IMR-90 (cell line): ENCODE data around the gene PCCA. TPM values are rescaled to one million over a fixed set of nuclear protein-coding genes. Genes with fewer than 3 reads are reported as not detected.

Experiments used
- ATAC-seq: fragments of 200-7000 bp; cut with Tn5 transposase; 2 replicates; pipeline ENCODE4 v1.9.1; 2020; ENCODE audit warnings: low read depth, mild to moderate bottlenecking, moderate library complexity
- BruUV-seq: library from RNA; stranded (reverse); fragments of 400-500 nt; replicated peaks from 2 replicates; lab custom pipeline; 2021; lab: Mats Ljungman, UMichigan
- CTCF ChIA-PET: fragments of 300-600 bp; formaldehyde crosslinking; extraction: SDS; loops from one replicate; lab custom pipeline; 2021; ENCODE audit warnings: antibody characterized with exemption; lab: Yijun Ruan, JAX
- POLR2A ChIA-PET: fragments of 300-600 bp; sonication (Branson Sonifier 250); formaldehyde crosslinking; loops from one replicate; lab custom pipeline; 2022; ENCODE audit warnings: antibody characterized with exemption; ENCODE audit not compliant: unreplicated experiment; lab: Charles Lee
- DNase-seq: peaks from one replicate; pipeline ENCODE4 v3.0.0; 2013
- H2AFZ ChIP-seq: replicated peaks from 2 replicates; pipeline ENCODE3; 2013; ENCODE audit warnings: low read length, mild to moderate bottlenecking; ENCODE audit not compliant: poor library complexity
- H2AK5ac ChIP-seq: 2 replicates; pipeline ENCODE4 v1.6.1; 2013; ENCODE audit warnings: low read depth, low read length, inconsistent platforms
- H2AK9ac ChIP-seq: replicated peaks from 2 replicates; pipeline ENCODE3; 2013; ENCODE audit warnings: mild to moderate bottlenecking, low read depth, low read length, moderate library complexity; ENCODE audit not compliant: poor library complexity
- H2BK120ac ChIP-seq: 2 replicates; pipeline ENCODE4 v1.6.1; 2013; ENCODE audit warnings: low read depth, low read length, inconsistent platforms
- H2BK15ac ChIP-seq: 3 replicates; pipeline ENCODE4 v1.6.1; 2013; ENCODE audit warnings: low read depth, low read length, inconsistent platforms
- H2BK20ac ChIP-seq: 2 replicates; pipeline ENCODE4 v1.6.1; 2013; ENCODE audit warnings: low read depth, mild to moderate bottlenecking, inconsistent platforms, low read length, moderate library complexity
- H2BK5ac ChIP-seq: 2 replicates; pipeline ENCODE4 v1.6.1; 2013; ENCODE audit warnings: mild to moderate bottlenecking, low read depth, low read length, inconsistent platforms; ENCODE audit not compliant: poor library complexity, severe bottlenecking
- H3K14ac ChIP-seq: replicated peaks from 2 replicates; pipeline ENCODE4 v1.6.1; 2013; ENCODE audit warnings: low read depth, low read length, inconsistent platforms
- H3K18ac ChIP-seq: 2 replicates; pipeline ENCODE4 v1.6.1; 2013; ENCODE audit warnings: low read depth, low read length, control low read depth
- H3K23ac ChIP-seq: 2 replicates; pipeline ENCODE4 v1.6.1; 2013; ENCODE audit warnings: low read depth, low read length, inconsistent platforms
- H3K27ac ChIP-seq: 2 replicates; pipeline ENCODE4 v1.5.1; 2013; ENCODE audit warnings: mild to moderate bottlenecking, control low read depth, low read length; ENCODE audit not compliant: insufficient read depth
- H3K27me3 ChIP-seq: 2 replicates; pipeline ENCODE4 v1.6.1; 2013; ENCODE audit warnings: low read length; ENCODE audit not compliant: control insufficient read depth, insufficient read depth
- H3K36me3 ChIP-seq: 2 replicates; pipeline ENCODE4 v1.6.1; 2013; ENCODE audit warnings: low read length, mixed read lengths; ENCODE audit not compliant: control insufficient read depth, insufficient read depth
- H3K4ac ChIP-seq: 2 replicates; pipeline ENCODE4 v1.6.1; 2013; ENCODE audit warnings: low read depth, low read length, inconsistent platforms
- H3K4me1 ChIP-seq: 2 replicates; pipeline ENCODE4 v1.6.1; 2013; ENCODE audit warnings: low read length, mixed read lengths; ENCODE audit not compliant: control insufficient read depth, insufficient read depth
- H3K4me2 ChIP-seq: 2 replicates; pipeline ENCODE4 v1.6.1; 2013; ENCODE audit warnings: low read depth, mild to moderate bottlenecking, control low read depth, low read length, moderate library complexity
- H3K4me3 ChIP-seq: 2 replicates; pipeline ENCODE4 v1.5.1; 2013; ENCODE audit warnings: low read depth, mild to moderate bottlenecking, control low read depth, low read length, moderate library complexity; ENCODE audit not compliant: insufficient read depth
- H3K56ac ChIP-seq: 2 replicates; pipeline ENCODE4 v1.6.1; 2013; ENCODE audit warnings: low read length, inconsistent platforms; ENCODE audit not compliant: insufficient read depth; ENCODE audit errors: extremely low read depth
- H3K79me1 ChIP-seq, 2 experiments: 2 replicates each; pipeline ENCODE4 v1.6.1; 2013; ENCODE audit warnings: low read length in 2 of 2, inconsistent platforms in 1 of 2, low read depth in 1 of 2
- H3K9ac ChIP-seq: 2 replicates; pipeline ENCODE4 v1.6.1; 2013; ENCODE audit warnings: low read depth, low read length, control low read depth
- H3K9me1 ChIP-seq: 2 replicates; pipeline ENCODE4 v1.6.1; 2013; ENCODE audit warnings: low read length, inconsistent platforms; ENCODE audit not compliant: insufficient read depth
- H3K9me3 ChIP-seq: 2 replicates; pipeline ENCODE4 v1.6.1; 2013; ENCODE audit warnings: low read length; ENCODE audit not compliant: control insufficient read depth, insufficient read depth
- H4K20me1 ChIP-seq: 2 replicates; pipeline ENCODE4 v1.6.1; 2013; ENCODE audit warnings: low read length, inconsistent platforms; ENCODE audit not compliant: insufficient read depth
- H4K5ac ChIP-seq: 2 replicates; pipeline ENCODE4 v1.6.1; 2013; ENCODE audit warnings: mild to moderate bottlenecking, low read depth, low read length, control low read depth
- H4K8ac ChIP-seq, 2 experiments: 2 replicates each; pipeline ENCODE4 v1.6.1; 2013; ENCODE audit warnings: low read depth in 2 of 2, low read length in 2 of 2, control low read depth in 1 of 2, inconsistent platforms in 1 of 2
- H4K91ac ChIP-seq: 2 replicates; pipeline ENCODE4 v1.6.1; 2013; ENCODE audit warnings: low read depth, low read length, inconsistent platforms; ENCODE audit not compliant: insufficient read depth
- BHLHE40 ChIP-seq: fragments of 150-350 bp; IDR thresholded peaks from 2 replicates; pipeline ENCODE4 v1.6.1; 2016; ENCODE audit warnings: mild to moderate bottlenecking, low read depth, low read length
- CEBPB ChIP-seq: IDR thresholded peaks from 2 replicates; pipeline ENCODE4 v1.6.1; 2012; ENCODE audit warnings: low read depth, low read length, improper control_type of control experiment
- CHD1 ChIP-seq: IDR thresholded peaks from 2 replicates; pipeline ENCODE4 v1.6.1; 2012; ENCODE audit warnings: low read depth, low read length, improper control_type of control experiment
- FOS ChIP-seq: fragments of 150-350 bp; IDR thresholded peaks from 2 replicates; pipeline ENCODE4 v1.6.1; 2016; ENCODE audit warnings: low read depth, low read length
- MAFK ChIP-seq: IDR thresholded peaks from 2 replicates; pipeline ENCODE4 v1.6.1; 2012; ENCODE audit warnings: low read depth, low read length, improper control_type of control experiment
- MAZ ChIP-seq: IDR thresholded peaks from 2 replicates; pipeline ENCODE4 v1.6.1; 2012; ENCODE audit warnings: low read depth, mild to moderate bottlenecking, low read length, improper control_type of control experiment, moderate library complexity, borderline replicate concordance
- MXI1 ChIP-seq: IDR thresholded peaks from 2 replicates; pipeline ENCODE4 v1.6.1; 2012; ENCODE audit warnings: low read depth, mild to moderate bottlenecking, low read length, moderate library complexity, borderline replicate concordance
- NFE2L2 ChIP-seq: fragments of 150-350 bp; IDR thresholded peaks from 2 replicates; pipeline ENCODE4 v1.6.1; 2016; ENCODE audit warnings: low read depth, mild to moderate bottlenecking, low read length
- POLR2A ChIP-seq: IDR thresholded peaks from 2 replicates; pipeline ENCODE4 v1.6.1; 2012; ENCODE audit warnings: mild to moderate bottlenecking, low read depth, low read length
- RAD21 ChIP-seq: IDR thresholded peaks from 2 replicates; pipeline ENCODE4 v1.6.1; 2012; ENCODE audit warnings: low read length, improper control_type of control experiment
- RCOR1 ChIP-seq: IDR thresholded peaks from 2 replicates; pipeline ENCODE4 v1.6.1; 2012; ENCODE audit warnings: mild to moderate bottlenecking, low read length, improper control_type of control experiment; ENCODE audit not compliant: insufficient replicate concordance
- RFX5 ChIP-seq: IDR thresholded peaks from 2 replicates; pipeline ENCODE4 v1.8.0; 2012; ENCODE audit warnings: low read depth, mild to moderate bottlenecking, low read length, moderate library complexity
- SMC3 ChIP-seq: fragments of 150-350 bp; IDR thresholded peaks from 2 replicates; pipeline ENCODE4 v1.6.1; 2016; ENCODE audit warnings: low read depth, mild to moderate bottlenecking, antibody characterized with exemption, low read length, moderate library complexity
- USF2 ChIP-seq: fragments of 150-350 bp; IDR thresholded peaks from 2 replicates; pipeline ENCODE4 v1.6.1; 2017; ENCODE audit warnings: mild to moderate bottlenecking, antibody characterized with exemption, low read length, low read depth
- WGBS, 2 experiments: methylation state at CpG; one replicate each; pipeline versions ENCODE4 v1.1.5 to v1.1.7; 2013; ENCODE audit warnings: missing lambda C conversion rate in 2 of 2; ENCODE audit not compliant: insufficient read length in 1 of 2; ENCODE audit errors: extremely low coverage in 2 of 2; 5-methylcytosine and 5-hydroxymethylcytosine counted together
- dilution Hi-C: fragments of 300-500 bp; cut with HindIII; formaldehyde crosslinking; loops from one replicate; pipeline ENCODE4 v1.14.3; 2018; ENCODE audit warnings: low sequenced_read_pairs; ENCODE audit not compliant: unreplicated experiment
- in situ Hi-C: fragments of 300-500 bp; cut with MboI; formaldehyde crosslinking; loops from 3 replicates; pipeline ENCODE4 v1.14.3; 2019; ENCODE audit warnings: low sequenced_read_pairs, inconsistent platforms, mixed read lengths
- intact Hi-C: fragments of 100-400 bp; cut with micrococcal nuclease; formaldehyde crosslinking; loops from 2 replicates; pipeline ENCODE4 v1.10.0; 2022
- polyA plus RNA-seq, 3 experiments: library from polyadenylated mRNA; depleted of rRNA; stranded (reverse); fragments of >200 nt; gene quantifications; 2 replicates each; pipeline ENCODE4 v1.2.3, GENCODE V29; 2012; ENCODE audit warnings: low replicate concordance in 1 of 3
- total RNA-seq: library from RNA; depleted of rRNA; stranded (reverse); fragments of >200 nt; gene quantifications from 2 replicates; pipeline ENCODE4 v1.2.3, GENCODE V29; 2012
- TF ChIP-seq, protein P1 (sequence below): fragments of 150-350 bp; IDR thresholded peaks from 2 replicates; pipeline ENCODE4 v1.6.1; 2016; ENCODE audit warnings: low read depth, mild to moderate bottlenecking, low read length, moderate library complexity, borderline replicate concordance
- TF ChIP-seq, protein P2 (sequence below): conservative IDR thresholded peaks from 2 replicates; pipeline ENCODE4 v1.5.1; 2012; ENCODE audit warnings: mild to moderate bottlenecking, low read depth, low read length, improper control_type of control experiment

Gene PCCA
- total and polyA plus RNA-seq, 2 of the 4 experiments (the other 2 are of a cell fraction): 7.6 to 24.0 TPM

- no peak overlapping the region for H3K14ac ChIP-seq
- no peak overlapping the region for H2AFZ ChIP-seq
These were observed 472.2 kb downstream of the PCCA start for GRCh38 chr13:100561158-100561499.

More at GRCh38 chr13:100561158-100561499, 472.2 kb downstream of the PCCA start:
- Histone ChIP-seq H3K36me3 (no peaks in the 10 kb centered on the region), H3K9ac (no peak overlapping the region), H3K9me1 (no peaks in the 10 kb centered on the region), H3K27me3 (no peaks in the 10 kb centered on the region; the same call in 1 of the 2 replicates), H3K23ac (no peak overlapping the region), H3K4me1 (peaks cover 4% of the 10 kb centered on the region; the same call in 1 of the 2 replicates), H3K4me3 (no peak overlapping the region), H2BK20ac (no peak overlapping the region), H2AK5ac (no peak overlapping the region), H3K56ac (no peak overlapping the region), H3K18ac (no peak overlapping the region), H2AK9ac (no peak overlapping the region), H3K27ac (no peak overlapping the region), H2BK120ac (no peak overlapping the region), H2BK15ac (no peak overlapping the region), H4K8ac (no peak overlapping the region), H4K20me1 (no peaks in the 10 kb centered on the region), H3K4ac (no peak overlapping the region), H3K79me1 (no peaks in the 10 kb centered on the region), H3K4me2 (no peak overlapping the region), H4K91ac (no peak overlapping the region), H3K9me3 (no peaks in the 10 kb centered on the region), H4K5ac (no peak overlapping the region), H2BK5ac (no peak overlapping the region)
- in situ Hi-C loops (no loop called here), dilution Hi-C loops (no loop called here), intact Hi-C loops (no loop called here)
- TF ChIP-seq, protein P1, sequence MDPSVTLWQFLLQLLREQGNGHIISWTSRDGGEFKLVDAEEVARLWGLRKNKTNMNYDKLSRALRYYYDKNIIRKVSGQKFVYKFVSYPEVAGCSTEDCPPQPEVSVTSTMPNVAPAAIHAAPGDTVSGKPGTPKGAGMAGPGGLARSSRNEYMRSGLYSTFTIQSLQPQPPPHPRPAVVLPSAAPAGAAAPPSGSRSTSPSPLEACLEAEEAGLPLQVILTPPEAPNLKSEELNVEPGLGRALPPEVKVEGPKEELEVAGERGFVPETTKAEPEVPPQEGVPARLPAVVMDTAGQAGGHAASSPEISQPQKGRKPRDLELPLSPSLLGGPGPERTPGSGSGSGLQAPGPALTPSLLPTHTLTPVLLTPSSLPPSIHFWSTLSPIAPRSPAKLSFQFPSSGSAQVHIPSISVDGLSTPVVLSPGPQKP: no peak
- TF ChIP-seq RCOR1 (no peak), FOS (no peak), MAZ (no peak), MXI1 (no peak), CHD1 (no peak), USF2 (no peak), NFE2L2 (no peak), RFX5 (no peak), CEBPB (no peak), RAD21 (no peak), MAFK (no peak), POLR2A (no peak), BHLHE40 (no peak), SMC3 (no peak)
- TF ChIP-seq, protein P2, sequence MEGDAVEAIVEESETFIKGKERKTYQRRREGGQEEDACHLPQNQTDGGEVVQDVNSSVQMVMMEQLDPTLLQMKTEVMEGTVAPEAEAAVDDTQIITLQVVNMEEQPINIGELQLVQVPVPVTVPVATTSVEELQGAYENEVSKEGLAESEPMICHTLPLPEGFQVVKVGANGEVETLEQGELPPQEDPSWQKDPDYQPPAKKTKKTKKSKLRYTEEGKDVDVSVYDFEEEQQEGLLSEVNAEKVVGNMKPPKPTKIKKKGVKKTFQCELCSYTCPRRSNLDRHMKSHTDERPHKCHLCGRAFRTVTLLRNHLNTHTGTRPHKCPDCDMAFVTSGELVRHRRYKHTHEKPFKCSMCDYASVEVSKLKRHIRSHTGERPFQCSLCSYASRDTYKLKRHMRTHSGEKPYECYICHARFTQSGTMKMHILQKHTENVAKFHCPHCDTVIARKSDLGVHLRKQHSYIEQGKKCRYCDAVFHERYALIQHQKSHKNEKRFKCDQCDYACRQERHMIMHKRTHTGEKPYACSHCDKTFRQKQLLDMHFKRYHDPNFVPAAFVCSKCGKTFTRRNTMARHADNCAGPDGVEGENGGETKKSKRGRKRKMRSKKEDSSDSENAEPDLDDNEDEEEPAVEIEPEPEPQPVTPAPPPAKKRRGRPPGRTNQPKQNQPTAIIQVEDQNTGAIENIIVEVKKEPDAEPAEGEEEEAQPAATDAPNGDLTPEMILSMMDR: no peak
- ATAC-seq (peak; percentile 83), DNase-seq (no peak)
- CTCF ChIA-PET: interaction anchor here (1.1 to 1.3 kb wide), 2 partner anchors 11 to 13 kb away, joined by 3 to 4 read pairs; no protein-coding TSS in a partner anchor
- POLR2A ChIA-PET: no interaction called here
- no CpG with 5 or more reads among the region's 2 CpGs for WGBS, 2 experiments
- no TSS peak for BruUV-seq
